Effector CD4-positive, alpha-beta T cell (primary cell): ENCODE results near the gene CACNG7.

Experiments used
- DNase-seq: peaks from one replicate; pipeline ENCODE4 v3.0.0-alpha.2; 2020

CACNG7 gene

DNA sequence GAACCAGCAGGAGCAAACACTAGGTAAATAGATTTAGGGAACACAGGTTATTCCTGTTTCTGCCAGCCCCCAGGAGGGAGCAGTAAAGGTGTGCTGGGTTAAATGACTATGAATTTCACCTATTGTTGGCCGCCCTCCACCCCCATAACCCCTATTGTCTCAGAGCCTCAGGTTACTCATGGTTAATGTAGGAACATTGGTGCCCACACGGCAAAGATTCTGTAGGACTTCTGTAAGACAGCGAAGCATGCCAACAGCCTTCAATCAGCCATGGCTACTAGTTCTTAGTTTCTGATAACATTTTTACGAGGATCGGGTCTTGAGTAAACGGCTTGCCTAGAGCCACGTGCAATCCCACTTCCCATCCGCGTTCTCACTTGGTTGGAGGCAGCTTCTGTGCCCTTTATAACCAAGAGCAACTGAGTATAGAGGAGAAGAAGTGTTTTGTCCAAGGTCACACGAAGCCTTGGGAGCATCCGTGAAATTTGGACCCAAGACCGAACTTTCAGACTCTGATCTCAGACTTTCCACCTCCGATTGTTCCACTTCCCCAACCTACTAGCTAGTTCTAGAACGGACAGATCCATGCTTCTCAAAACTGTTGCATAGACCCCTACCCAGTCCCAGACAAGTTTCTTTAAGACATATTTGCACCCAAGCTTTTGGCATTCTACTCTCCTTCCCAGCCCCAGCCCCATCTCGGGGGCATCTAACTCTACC, 48.5 kb downstream of the CACNG7 start:
- no peak for DNase-seq

DNA sequence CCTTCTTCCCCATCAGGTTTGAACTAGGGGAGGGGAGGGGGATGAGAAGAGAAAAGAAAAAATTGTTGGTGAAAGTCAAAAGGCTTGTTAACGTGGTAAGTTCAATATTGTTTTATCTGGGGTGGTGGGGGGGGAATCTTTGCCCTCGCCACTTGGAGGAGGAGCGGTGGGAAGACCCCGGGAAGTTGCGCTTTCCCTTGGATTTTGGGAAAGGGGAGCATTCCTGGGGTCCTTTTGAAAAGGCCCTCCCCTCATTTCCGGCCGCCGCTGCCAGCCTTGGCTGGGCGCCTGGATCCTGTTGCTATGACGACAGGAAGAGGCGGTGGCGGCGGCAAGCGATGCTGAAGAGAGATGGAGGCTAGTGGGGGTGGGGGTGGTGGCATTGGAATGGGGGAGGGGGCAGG, 49.1 kb downstream of the CACNG7 start:
- DNase-seq = no peak

GRCh38 chr19:53958823-53959757, 50.0 kb downstream of the CACNG7 start:
- DNase-seq = no peak

GRCh38 chr19:53960187-53960586, 51.1 kb downstream of the CACNG7 start:
- DNase-seq = no peak

- no peak for DNase-seq
Observed at GRCh38 chr19:53960886-53961285, 51.8 kb downstream of the CACNG7 start.

DNA sequence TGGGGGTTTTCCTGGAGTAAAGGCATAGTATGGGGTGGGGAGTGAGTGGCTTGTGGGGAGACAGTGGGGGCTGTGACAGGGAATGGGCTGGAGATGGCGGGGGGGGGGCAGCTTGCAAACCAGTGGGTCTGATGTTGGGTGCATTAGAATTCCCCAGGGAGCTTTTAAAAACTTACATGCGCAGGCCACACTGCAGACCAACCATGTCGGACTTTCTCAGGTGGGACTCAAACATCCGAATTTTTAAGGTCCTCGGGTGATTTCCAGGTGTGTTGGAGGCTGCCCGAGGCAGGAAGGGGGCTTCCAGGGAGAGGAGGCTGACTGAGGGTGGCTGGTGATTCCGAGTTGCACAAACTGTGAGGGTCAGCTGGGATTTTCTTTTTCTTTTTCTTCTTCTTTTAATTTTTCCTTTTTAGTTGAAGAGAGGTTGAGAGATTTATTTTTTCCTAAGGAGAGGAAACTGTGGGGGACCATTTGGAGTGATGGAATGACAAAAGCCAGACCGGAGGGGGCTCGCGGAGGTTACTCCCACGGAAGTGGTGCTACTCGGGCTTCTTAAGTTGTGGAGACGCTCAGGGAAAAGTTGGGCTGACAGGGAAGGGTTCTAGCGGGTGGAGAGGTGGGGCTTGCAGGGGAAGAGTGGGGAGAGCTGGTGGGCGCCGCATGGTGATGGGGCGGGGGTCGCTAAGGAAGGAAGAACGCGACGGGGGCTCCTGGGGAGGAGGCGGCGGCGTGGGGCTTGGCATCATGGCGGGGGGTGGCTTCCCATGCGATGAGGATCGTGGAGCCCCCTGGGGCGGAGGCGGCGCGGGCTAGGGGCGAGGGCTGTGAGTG, 52.7 kb downstream of the CACNG7 start:
- DNase-seq = no peak

DNA sequence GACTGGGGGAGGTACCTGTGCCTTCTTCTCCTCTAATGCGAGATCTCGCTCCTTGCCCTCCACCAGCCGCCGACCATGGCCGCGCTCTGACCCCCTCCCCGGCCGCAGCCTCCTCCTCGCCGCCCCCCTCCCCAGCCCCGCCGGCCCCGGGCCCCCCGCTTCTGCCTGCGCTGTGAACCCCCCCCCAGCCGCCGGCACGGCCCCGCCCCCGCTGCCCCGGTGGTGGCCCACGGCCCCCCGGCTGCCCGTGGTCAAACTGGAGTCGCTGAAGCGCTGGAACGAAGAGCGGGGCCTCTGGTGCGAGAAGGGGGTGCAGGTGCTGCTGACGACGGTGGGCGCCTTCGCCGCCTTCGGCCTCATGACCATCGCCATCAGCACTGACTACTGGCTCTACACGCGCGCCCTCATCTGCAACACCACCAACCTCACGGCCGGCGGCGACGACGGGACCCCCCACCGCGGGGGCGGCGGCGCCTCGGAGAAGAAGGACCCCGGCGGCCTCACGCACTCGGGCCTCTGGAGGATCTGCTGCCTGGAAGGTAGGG, 53.9 kb downstream of the CACNG7 start, which contains the start of gene CACNG8:
Gene CACNG8 (plus strand): TSS at position 51 of the 545 bp plus-strand sequence.
- DNase-seq = no peak

DNA sequence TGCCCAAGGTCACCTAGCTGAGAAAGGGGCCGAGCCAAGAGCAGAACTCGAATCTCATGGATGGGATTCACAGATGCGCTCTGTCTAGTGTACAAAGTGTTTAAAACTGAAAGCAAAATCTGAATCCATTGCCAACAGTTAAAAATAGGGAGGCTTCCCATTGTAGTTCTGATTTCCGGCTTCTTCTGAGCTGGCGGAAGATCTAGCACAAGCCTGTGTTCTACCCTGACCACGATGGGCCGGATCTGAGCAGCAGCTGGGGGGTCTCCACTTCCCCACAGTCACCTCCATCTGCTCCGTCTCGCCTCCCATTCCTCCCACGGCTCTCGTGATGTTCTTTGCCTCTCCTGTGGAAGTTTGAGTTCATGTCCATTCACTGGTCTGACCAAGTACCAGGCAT, 56.0 kb downstream of the CACNG7 start:
- no peak for DNase-seq

GRCh38 chr19:53966931-53967330, 57.9 kb downstream of the CACNG7 start:
- DNase-seq = no peak

- no peak for DNase-seq
Observed at GRCh38 chr19:53969366-53969765, 60.3 kb downstream of the CACNG7 start.

- DNase-seq = no peak
Observed at GRCh38 chr19:53971673-53972072, 62.6 kb downstream of the CACNG7 start.

- peak; percentile 60 for DNase-seq
Observed at GRCh38 chr19:53977429-53977990, 68.4 kb downstream of the CACNG7 start.

- no peak for DNase-seq
Observed at GRCh38 chr19:53977991-53978731, 69.1 kb downstream of the CACNG7 start.

DNA sequence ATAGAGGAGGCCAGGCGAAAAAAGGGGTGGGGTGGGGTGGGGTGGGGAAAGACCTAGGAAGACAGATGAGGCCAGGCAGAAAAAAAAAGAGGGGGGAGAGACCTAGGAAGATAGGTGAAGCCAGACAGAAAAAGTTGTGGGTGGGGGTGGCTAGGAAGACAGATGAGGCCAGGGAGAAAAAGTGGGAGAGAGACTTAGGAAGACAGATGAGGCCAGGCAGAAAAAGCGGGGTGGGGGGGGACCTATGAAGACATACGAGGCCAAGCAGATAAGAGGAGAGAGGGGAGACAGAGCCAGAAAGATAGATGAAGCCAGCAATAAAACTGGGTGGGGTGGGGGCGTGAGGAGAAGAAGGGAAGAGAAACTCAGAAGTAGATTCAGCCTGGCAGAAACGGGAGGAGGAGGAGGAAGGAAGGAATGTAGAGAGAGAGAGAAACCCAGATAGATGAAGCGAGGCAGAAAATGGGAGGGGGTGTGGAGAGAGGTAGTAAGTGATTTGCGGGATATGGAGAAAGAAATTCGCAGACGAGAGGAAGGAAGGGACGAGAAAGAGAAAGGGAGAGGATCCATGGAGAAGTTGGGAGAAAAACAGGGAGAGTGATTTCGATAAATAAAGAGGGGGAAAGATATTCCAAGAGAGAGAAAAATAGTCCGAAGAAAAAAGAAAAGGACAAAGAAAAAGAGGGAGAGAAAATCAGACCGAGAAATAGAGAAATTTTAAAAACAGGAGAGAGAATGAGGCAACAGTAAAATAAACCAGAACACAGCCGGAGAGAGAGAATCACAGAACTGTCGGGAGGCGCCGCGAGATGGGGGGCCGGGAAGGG, 70.1 kb downstream of the CACNG7 start:
- no peak for DNase-seq

- DNase-seq = no peak
Observed at GRCh38 chr19:53980539-53981375, 71.7 kb downstream of the CACNG7 start.

DNA sequence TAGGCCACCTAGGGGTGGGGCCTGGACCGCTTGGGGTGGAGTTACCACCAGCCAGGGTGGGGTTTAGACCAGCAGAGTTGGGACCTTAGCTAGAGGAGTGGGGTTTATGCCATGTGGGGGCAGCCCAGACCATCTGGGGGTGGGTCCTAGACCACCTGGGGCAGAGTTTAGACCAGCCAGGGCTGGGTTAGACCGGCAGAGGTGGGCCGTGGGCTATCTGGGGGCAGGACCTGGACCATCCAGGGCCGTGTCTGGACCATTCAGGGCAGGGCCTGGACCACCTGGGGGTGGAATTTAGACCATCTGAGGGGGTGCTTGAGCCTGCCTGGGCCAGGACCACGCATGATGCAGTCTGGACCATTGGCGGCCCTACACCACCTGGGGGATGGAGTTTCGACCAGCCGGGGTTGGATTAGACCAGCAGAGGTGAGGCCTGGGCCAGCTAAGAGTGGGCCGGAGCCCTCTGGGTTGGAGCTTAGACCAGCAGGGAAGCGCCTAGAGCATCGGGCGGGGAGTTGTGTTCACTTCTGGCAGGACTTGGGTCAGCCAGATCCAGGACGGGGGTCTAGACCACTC, 72.4 kb downstream of the CACNG7 start:
- no peak for DNase-seq

GRCh38 chr19:53982001-53982451, 72.9 kb downstream of the CACNG7 start:
- no peak for DNase-seq

DNA sequence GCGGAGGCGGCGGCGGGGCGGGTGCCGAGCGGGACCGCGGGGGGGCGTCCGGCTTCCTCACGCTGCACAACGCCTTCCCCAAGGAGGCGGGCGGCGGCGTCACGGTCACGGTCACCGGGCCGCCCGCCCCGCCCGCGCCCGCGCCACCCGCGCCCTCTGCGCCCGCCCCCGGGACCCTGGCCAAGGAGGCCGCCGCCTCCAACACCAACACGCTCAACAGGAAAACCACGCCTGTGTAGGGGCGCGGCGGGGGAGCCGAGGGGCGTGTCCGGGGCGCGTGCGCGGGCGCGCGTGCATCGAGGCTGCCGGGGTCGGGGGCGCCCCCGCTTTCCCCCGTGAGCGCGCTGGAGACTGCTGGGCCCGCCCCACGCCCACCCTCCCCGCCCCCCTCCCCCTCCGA, 73.5 kb downstream of the CACNG7 start:
- no peak for DNase-seq
